ENCODE measurements around the gene TTYH3.
A peak's percentile ranks its signal among the peaks of the same experiment; 100 is the strongest.
"Not testable (repeated sequence)": the region's sequence is repeated elsewhere in the genome, so short reads cannot be mapped to it uniquely, and the experiment has no call there.

Gene TTYH3

DNA sequence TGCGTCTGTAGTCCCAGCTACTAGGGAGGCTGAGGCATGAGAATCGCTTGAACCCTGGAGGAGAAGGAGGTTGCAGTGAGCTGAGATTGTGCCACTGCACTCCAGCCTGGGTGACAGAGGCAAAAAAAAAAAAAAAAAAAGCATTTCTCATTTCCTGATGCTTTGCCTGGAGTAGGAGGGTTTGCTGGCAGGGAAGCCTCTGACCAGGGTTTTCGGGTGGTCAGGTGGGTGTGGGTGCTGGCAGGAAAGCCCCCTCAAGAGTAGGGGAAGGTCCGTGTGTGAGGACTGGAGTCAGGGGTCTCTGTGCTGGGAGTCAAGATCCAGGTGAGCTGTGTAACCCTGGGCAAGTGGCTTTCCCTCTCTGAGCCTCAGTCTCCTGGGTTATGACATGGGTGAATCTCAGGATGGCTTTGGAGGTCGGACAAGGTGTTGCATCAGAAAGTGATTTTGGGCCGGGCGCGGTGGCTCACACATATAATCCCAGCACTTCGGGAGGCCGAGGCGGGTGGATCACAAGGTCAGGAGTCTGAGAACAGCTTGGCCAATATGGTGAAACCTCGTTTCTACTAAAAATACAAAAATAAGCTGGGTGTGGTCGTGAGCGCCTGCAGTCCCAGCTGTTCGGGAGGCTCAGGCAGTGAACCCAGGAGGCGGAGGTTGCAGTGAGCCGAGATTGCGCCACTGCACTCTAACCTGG lies 59.4 kb downstream of the TTYH3 start:
- DNase-seq: no peak

GRCh38 chr7:2691932-2692439 lies 60.2 kb downstream of the TTYH3 start:
- DNase-seq: not testable (repeated sequence)

DNA sequence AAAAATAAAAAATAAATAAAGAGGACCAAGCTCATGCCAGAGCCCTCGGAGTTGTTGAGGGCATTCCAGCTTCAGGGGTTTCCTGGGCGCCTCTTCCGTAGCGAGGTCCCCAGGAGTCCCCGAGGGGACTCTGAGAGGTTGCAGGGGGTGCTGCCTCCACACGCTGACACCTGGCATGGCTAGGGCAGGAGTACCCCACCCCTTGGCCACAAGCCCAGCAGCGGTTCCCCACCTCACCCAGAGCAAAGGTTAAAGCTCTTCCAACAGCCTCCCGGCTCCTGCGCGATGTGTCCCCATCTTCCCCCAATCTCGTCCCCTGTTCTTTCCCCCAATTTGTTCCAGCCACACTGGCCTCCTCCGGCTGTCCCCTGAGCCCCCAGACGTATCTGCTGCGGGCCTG lies 60.8 kb downstream of the TTYH3 start:
- DNase-seq: no peak

DNA sequence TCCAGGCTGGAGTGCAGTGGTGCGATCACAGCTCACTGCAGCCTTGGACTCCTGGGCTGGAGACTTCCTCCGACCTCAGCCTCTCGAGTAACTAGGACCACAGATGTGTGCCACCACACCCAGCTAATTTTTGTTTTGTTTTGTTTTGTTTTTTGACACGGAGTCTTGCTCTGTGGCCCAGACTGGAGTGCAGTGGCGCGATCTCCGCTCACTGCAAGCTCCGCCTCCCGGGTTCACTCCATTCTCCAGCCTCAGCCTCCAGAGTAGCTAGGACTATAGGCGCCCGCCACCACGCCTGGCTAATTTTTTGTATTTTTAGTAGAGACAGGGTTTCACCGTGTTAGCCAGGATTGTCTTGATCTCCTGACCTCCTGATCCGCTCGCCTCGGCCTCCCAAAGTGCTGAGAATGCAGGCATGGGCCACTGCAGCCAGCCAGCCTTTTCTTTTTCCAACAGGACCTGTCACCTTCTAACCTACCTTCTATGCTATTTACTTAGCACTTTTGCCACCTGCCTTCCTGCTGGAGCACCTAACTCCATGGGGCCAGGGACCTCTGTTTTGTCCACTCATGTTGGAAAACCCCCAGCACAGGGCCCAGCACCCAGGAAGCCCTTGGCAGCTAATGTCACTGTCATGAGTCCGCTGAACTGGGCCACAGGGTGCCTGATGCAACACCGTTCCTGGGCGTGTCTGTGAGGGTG lies 61.8 kb downstream of the TTYH3 start:
- peak; percentile 1 for DNase-seq

- DNase-seq: not testable (repeated sequence)
These were observed 62.3 kb downstream of the TTYH3 start for GRCh38 chr7:2694122-2694436.

GRCh38 chr7:2698581-2699288 lies 66.9 kb downstream of the TTYH3 start:
- DNase-seq: peak; percentile 84

DNA sequence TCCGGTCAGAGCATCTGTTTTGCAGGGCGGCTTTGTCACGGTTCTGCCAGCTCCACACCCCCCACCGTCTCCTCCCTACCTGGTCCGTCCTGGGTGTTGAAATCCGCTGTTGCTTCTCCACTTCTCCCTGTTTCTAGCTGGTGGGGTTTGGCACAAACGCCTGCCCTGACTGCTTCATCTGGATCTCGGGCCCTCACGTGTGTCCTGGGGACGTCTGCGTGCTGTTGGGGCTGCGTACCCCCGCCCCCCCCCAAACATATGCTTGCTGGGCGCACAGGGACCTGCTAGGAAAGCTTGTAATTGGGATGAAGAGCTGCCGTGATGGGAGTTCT lies 67.5 kb downstream of the TTYH3 start:
- DNase-seq: no peak

- peak; percentile 1 for DNase-seq
These were observed 68.5 kb downstream of the TTYH3 start for GRCh38 chr7:2700141-2700850.

DNA sequence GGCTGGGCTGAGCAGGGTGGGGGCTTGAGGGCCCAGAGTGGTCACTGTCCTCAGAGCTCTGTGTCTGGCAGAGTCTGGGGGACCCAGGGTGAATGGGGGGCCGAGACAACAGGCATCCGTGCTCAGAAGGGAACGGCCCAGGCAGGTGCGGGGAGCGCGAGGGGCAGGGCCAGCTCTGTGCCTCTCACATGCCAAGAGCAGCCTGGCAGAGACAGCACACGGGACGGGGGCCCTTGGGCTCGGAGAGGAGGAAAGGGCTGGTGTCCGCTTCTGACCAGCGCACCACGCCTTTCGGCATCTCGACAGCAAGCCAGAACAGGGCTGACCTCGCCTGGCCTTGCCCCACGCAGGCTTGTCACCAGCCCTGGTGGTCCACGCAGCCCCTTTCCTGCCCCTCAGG lies 69.6 kb downstream of the TTYH3 start:
- no peak for DNase-seq

- DNase-seq: no peak
These were observed 70.2 kb downstream of the TTYH3 start for GRCh38 chr7:2701832-2702593.

GRCh38 chr7:2702594-2702957 lies 70.8 kb downstream of the TTYH3 start:
- DNase-seq: no peak

GRCh38 chr7:2705371-2706096 lies 73.7 kb downstream of the TTYH3 start:
- DNase-seq: no peak

DNA sequence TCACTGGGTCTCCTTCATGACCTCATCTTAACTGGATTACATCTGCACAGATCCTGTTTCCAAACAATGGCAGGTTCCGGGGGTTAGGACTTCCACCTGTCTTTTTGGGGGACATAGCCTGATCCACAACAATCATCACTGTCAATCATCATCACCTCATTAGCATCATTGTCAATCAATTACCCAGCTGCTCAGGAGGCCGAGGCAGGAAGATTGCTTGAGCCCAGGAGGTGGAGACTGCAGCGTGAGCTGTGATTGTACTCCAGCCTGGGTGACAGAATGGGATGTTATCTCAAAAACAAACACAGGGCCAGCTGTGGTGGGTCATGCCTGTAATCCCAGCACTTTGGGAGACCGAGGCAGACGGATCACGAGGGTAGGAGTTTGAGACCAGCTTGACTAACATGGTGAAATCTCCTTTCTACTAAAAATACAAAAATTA lies 74.9 kb downstream of the TTYH3 start:
- DNase-seq: no peak

- no peak for DNase-seq
These were observed 75.7 kb downstream of the TTYH3 start for GRCh38 chr7:2707481-2707880.

DNA sequence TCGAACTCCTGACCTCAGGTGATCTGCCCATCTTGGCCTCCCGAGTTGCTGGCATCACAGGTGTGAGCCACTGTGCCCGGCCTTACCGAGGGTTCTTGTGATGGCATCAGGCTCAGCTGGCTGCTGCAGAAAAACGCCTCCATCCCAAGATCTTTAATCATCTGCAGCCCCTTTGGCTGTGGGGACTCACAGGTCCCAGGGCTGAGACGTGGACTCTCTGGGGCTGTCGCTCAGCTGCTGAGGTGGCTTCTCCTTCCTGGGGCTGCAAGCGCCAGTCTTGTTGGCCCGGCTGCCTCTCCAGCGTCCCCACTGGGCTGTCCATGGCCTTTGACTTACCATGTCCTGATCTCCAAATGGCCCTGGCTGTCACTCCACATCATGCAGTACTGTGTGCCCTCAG lies 76.3 kb downstream of the TTYH3 start:
- DNase-seq: no peak

GRCh38 chr7:2708547-2709310 lies 76.9 kb downstream of the TTYH3 start:
- DNase-seq: no peak

DNA sequence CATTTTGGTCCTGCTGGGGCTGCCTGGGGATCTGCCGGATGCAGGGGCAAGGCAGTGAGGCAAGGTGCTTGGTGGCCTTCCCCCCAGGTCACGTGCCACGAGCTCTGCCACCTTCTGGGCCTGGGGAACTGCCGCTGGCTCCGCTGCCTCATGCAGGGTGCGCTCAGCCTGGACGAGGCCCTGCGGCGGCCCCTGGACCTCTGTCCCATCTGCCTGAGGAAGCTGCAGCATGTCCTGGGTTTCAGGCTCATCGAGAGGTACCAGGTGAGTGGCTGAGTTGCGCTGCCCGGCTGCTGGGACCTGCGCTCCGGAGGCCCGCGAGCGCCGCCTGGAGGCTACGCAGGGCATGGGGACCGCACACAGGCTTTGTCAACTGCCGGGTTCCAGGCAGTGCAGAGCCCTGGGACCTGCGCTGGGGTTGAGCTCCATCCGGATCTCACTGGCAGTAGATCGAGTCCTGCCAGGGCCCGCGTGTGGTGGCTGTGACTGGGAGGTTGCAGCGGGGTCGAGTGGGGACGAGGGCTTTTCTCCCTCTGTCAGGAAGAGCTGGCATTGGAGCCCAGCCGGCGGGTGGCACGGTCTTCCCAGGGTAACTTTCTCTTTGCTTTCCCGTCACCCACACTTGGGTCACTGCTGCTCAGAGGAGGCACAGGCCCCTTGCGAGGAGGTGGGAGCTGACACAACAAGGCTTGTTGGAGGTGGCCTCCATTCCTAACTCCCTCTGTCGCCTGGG lies 77.9 kb downstream of the TTYH3 start:
- peak; percentile 88 for DNase-seq

DNA sequence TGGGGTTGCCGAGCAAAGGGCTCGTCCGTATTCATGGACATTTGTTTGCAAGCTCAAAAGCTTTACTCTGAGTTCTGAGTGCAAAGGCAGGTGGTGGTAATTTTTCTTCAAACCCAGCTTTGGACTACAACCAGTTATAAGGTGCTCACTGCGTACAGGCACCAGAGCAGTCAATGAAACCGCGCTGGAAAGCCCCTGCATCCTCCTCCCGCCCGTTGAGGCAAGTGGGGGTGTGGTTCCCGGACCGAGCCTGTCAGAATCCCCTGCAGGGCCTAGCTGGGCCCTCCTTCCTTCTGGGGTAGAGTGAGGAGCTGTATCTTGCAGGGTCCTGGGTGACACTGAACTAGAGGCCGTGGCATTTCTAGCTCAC lies 78.5 kb downstream of the TTYH3 start:
- DNase-seq: peak; percentile 61

DNA sequence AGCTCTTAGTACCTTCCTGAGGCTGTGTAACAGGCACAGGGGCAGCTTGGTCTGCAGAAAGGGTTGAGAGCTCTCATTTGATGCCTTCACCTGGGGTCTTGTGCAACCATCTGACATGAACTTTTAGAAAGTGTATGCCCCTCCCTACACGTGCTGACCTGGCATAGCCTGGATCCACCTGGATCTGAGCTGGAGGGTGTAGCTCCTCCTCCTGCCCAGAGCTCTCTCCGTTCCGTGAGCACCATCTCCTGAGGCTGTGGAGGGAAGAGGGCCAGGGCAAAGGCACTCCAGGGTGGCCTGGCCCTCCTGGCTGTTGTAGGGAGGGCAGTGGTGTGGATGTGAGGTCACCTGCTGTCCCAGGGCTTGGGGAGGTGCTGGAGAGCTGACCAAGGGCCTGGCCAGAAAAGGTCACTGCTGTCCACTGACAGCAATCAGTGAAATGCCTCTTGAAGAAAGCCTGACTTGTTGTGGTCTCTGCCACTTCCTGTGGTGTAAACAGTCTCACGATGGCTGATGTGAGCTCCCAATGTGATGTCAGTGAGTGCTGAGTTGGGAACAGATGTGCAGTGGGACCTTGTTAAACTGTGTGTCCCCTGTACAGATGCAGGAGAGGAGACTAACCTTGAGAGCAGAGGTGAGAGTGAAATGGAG lies 79.2 kb downstream of the TTYH3 start:
- DNase-seq: peak; percentile 57

All from CD4-positive, alpha-beta T cell treated with Interleukin-17A for 4 hours (primary cell).